Effector CD4-positive, alpha-beta T cell (primary cell): ENCODE measurements around the gene CYS1.
"Not testable (repeated sequence)": the region's sequence is repeated elsewhere in the genome, so short reads cannot be mapped to it uniquely, and the experiment has no call there.

ENCODE experiments used
- DNase-seq: peaks from one replicate; pipeline ENCODE4 v3.0.0-alpha.2; 2020

Gene CYS1

DNA sequence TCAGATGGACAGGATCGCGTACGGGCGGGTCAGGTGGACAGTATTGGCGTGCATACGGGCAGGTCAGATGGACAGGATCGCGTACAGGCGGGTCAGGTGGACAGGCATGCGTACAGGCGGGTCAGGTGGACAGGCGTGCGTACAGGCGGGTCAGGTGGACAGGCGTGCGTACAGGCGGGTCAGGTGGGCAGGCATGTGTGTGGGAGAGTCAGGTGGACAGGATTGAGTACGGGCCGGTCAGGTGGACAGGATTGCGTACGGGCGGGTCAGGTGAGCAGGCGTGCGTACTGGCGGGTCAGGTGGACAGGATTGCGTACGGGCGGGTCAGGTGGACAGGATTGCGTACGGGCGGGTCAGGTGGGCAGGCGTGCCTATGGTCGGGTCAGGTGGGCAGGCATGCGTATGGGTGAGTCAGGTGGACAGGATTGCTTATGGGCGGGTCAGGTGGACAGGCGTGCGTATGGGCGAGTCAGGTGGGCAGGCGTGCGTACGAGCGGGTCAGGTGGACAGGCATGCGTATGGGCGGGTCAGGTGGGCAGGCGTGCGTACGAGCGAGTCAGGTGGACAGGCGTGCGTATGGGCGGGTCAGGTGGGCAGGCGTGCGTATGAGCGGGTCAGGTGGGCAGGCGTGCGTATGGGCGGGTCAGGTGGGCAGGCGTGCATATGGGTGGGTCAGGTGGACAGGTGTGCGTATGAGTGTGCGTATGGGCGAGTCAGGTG is 68.4 kb downstream of the CYS1 start:
- DNase-seq, result not testable (repeated sequence)

DNA sequence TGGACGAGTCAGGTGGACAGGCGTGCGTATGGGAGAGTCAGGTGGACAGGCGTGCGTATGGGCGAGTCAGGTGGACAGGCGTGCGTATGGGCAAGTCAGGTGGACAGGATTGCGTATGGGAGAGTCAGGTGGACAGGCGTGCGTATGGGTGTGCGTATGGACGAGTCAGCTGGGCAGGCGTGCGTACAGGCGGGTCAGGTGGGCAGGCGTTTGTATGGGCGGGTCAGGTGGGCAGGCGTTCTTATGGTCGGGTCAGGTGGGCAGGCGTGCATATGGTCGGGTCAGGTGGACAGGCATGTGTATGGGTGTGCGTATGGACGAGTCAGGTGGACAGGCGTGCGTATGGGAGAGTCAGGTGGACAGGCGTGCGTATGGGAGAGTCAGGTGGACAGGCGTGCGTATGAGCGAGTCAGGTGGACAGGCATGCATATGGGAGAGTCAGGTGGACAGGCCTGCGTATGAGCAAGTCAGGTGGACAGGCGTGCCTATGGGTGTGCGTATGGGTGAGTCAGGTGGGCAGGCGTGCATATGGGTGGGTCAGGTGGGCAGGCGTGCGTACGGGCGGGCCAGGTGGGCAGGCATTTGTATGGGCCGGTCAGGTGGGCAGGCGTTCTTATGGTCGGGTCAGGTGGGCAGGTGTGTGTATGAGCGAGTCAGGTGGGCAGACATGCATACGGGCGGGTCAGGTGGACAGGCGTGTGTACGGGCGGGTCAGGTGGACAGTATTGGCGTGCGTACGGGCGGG is 69.2 kb downstream of the CYS1 start:
- DNase-seq, result not testable (repeated sequence)

DNA sequence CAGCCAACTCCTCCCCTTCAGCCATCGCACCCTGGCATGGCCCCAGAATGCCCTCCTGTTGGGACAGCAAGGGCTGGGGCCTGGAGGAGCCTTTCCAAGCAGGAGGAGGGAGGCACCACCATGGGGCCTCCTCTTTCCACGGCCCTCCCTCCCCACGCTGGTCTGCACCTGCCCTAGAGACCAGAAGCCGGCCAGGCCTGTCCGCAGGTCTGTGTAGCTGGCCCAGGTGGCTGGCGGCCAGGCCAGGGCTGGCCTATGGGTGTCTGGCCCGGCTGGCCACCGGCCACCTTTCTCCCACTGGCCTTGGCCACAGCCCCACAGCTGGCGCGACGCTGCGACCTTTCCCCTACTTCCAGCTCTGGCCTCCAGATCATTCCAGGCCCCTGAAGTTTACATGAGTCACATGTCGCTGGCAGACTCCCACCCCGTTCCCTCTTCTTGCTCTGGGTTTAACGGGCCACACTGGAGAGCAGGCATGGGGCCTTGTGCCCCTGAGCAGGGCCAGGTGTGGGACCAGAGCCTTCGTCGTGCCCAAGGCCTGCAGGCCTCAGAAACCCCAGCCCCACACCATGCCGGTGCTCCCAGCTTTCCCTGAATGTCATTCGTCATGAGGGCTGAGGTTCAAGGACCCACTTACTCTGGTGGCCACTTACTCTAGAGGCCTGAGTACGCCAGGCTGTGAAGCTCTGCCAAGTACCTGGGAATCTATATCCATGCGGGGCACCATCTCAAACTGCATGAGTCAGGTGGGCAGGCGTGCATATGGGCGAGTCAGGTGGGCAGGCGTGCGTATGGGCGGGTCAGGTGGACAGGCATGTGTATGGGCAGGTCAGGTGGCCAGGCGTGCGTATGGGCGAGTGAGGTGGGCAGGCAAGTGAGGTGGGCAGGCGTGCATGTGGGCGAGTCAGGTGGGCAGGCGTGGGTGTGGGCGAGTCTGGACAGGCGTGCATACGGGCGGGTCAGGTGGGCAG is 70.1 kb downstream of the CYS1 start:
- DNase-seq, result no peak

DNA sequence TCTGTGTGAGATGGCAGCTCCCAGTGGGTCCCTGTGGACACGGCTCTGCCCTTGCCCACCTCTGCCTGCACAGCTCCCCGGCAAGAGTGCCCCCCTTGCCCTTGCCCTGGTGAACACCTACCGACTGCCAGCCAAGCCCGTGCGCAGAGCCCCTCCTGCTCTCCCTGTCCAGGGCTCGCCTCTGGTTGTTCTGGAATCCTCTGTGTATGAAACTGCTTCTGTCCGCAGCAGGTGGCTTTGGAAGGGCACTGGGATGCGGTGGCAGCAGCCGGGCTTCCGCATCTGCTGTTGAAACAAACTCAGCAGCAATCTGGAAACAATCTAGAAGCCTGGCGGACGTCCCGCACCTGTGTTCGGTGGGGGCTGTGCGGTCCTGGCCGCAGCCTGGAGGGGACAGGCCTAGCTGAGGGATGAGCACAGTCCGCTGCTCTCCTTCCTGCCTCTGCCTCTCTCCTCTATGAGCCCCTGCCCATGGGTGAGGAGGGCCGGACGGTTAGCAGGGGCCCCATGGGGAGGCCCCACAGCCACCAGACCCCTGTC is 70.9 kb downstream of the CYS1 start:
- no peak for DNase-seq

DNA sequence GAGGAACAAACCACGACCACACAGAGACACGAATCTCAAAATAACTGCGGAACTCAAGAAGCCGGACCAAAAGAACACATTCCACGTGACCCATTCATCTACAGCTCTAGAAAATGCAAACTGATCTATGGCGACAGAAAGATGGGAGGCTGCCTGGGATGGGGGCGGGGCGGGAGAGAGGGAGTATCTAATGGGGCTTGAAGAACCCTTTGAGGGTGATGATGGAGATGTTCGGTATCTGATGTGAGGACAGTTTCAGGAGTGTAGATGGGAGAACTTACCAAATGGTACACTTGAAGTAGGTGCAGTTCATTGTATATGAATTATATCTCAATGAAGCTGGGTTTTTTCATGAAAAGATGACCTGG is 71.4 kb downstream of the CYS1 start:
- no peak for DNase-seq

DNA sequence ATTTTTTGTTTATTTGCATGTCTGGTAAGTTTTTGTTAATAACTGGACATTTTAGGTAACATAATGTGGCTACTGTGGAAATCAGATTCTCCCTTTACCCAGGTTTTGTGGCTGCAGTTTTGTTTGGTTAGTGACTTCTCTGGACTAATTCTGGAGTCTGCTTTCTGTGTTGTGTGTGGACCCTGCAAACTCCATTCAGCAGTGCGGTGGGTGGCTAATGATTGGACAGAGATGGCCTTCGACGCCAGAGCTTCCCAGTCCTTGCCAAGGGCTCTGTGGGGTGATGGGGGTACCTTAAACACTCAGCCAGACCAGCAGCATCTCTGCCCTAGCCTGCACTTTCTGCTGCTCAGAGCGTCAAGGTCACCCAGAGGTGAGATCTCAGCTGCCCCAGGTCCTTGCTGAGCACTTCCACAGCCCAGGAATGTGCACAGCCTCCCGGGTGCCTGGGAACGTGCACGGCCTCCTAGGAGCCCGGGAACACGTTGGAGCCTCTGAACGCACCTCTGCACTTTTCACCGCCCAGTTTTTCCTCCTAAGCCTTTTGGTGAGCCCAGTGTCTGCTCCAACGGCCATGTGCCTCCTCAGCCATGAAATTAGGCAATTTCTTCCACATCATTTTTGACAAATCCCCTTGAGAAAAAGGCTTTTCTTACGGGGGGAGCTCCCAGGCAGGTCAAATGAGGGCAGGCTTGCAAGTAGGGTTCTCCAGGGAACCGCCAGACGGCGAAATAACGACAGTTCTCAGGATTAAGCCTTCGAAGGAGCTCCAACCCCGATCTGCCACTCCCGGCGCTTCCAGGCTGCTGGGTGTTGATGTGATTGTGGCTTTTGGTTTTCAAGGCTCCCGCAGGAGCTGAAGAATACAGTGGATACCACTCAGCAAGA is 72.0 kb downstream of the CYS1 start:
- DNase-seq, result no peak

DNA sequence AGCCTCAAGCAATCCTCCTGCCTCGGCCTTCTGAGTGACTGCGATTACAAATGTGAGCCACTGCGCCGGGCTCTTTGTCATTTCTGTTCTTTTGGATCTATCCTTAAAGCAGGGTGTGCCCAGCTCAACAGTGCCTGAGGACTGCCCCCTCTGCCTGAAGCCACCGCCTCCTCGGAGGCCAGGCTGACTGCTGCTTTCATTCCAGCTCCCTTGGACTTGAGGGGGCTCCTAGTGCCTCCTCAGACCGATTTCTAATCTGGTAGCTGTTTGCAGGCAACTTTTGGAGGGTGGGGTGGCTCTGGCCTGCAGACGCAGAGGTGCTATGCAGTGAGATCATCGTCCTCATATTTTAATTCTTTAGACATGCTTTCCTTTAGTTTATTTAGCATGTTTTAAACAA is 72.8 kb downstream of the CYS1 start:
- DNase-seq, result no peak
